Activated T-cell treated with anti-CD3 and anti-CD28 coated beads, Interleukin-2, amount 50 U/mL, for 72 hours (primary cell): Measurements from ENCODE around the gene SPATA24. TPM values are rescaled to one million over a fixed set of nuclear protein-coding genes. Genes with fewer than 3 reads are reported as not detected.

Experiments used
- ATAC-seq, 2 donors: fragments of 150-1000 bp; cut with Tn5 transposase; replicated peaks in 1 of 2; 2 replicates each; pipeline ENCODE4 v1.10.0; 2021; ENCODE audit warnings: moderate library complexity in 2 of 2, mild to moderate bottlenecking in 1 of 2
- DNase-seq, 2 donors: peaks; one replicate each; pipeline ENCODE4 v3.0.0; 2021 to 2022; ENCODE audit warnings: mixed read lengths in 1 of 2
- H3K27ac Mint-ChIP-seq: one replicate; pipeline ENCODE4 v1.8.0; 2022; ENCODE audit warnings: mild to moderate bottlenecking, moderate library complexity, mixed read lengths
- H3K27me3 Mint-ChIP-seq: one replicate; pipeline ENCODE4 v1.8.0; 2022; ENCODE audit warnings: low read depth, mixed read lengths
- H3K36me3 Mint-ChIP-seq, 2 donors: one replicate each; pipeline ENCODE4 v1.8.0; 2022; ENCODE audit warnings: mixed read lengths in 2 of 2, mild to moderate bottlenecking in 1 of 2; ENCODE audit not compliant: insufficient read depth in 2 of 2
- H3K4me1 Mint-ChIP-seq: one replicate; pipeline ENCODE4 v1.8.0; 2022; ENCODE audit warnings: low read depth, mixed read lengths
- H3K4me3 Mint-ChIP-seq, 2 donors: one replicate each; pipeline ENCODE4 v1.8.0; 2022; ENCODE audit warnings: mild to moderate bottlenecking in 2 of 2, mixed read lengths in 2 of 2, moderate library complexity in 2 of 2
- H3K9me3 Mint-ChIP-seq, 2 donors: one replicate each; pipeline ENCODE4 v1.8.0; 2022; ENCODE audit warnings: mixed read lengths in 2 of 2
- total RNA-seq, 2 donors: library from RNA; stranded (reverse); gene quantifications; one replicate each; pipeline ENCODE4 v1.2.3, GENCODE V29; 2022

SPATA24 gene
- total RNA-seq, 2 donors from 2014 or later: 3.3 to 3.5 TPM

DNA sequence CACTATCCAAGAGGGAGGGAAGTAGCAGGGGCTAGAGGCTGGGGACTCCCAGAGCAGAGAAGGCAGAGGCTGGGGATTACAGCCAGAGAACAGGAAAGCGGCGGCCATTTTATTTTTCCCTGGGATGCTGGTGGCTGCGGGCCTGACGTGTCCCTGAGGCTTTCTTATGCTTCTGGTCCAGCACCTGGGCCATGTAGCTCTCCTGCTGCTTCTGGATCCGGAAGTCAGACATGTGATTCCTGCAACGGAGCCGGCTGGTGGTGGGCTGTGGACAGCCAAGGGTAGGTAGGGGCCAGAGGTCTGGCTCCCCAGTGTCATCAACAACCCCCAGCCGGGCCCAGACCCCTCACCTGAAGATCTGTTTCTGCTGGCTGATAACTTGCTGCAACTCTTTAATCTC, 7.2 kb downstream of the SPATA24 start:
- Mint-ChIP-seq H3K27me3 (no peaks in the 10 kb centered on the region), H3K9me3 (no peaks in the 10 kb centered on the region), H3K27ac (no peak overlapping the region), H3K36me3 (peaks cover 5 to 6% of the 10 kb centered on the region in 2 donors), H3K4me1 (peaks cover 53% of the 10 kb centered on the region), H3K4me3 (peak overlapping the region in 1 of 2 donors; percentile 75)
- DNase-seq: no peak
- no peak for ATAC-seq

DNA sequence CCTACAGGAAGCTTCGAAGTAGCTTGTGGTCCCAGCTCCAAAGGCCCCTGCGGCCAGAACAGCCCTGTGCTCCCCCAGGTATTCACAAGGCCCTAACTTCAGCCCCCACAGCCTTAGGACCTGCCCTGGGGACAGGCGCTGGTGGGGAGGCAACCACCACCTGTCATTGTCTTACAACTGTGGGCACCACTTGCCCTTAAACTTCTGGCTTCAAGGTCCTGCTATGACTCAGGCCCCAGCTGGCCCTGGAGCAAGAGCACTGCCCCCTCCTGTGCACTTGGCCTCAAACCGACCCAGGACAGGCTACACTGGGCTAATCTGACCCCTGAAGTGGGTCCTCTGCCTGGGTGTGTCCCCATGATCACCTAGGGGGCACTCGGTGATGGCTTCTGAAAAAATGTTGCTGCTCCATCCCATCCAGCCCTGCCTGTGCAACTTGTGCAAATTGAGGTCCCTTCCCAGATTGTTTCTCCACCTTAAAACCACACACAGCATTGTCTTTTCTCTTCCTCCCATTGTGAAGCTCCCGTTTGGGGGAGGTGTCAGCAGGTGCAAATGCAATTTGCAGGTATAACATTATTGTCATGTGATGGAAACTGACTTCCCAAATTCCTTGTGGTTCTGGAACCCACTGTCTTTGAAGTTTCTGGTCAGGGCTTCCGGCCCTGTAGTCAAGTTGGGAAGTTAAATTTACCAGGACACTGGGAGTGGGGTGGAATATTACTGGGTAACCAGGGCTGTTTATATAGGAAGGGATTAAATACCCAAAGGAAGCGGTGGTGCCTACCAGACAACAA, 7.8 kb downstream of the SPATA24 start:
- Mint-ChIP-seq H3K27ac (no peak overlapping the region), H3K9me3 (no peaks in the 10 kb centered on the region), H3K27me3 (no peaks in the 10 kb centered on the region), H3K4me3 (peak overlapping the region; percentile 75 to 78), H3K4me1 (peaks cover 60% of the 10 kb centered on the region), H3K36me3 (peaks cover 5 to 8% of the 10 kb centered on the region in 2 donors)
- ATAC-seq (no peak), DNase-seq (no peak)

DNA sequence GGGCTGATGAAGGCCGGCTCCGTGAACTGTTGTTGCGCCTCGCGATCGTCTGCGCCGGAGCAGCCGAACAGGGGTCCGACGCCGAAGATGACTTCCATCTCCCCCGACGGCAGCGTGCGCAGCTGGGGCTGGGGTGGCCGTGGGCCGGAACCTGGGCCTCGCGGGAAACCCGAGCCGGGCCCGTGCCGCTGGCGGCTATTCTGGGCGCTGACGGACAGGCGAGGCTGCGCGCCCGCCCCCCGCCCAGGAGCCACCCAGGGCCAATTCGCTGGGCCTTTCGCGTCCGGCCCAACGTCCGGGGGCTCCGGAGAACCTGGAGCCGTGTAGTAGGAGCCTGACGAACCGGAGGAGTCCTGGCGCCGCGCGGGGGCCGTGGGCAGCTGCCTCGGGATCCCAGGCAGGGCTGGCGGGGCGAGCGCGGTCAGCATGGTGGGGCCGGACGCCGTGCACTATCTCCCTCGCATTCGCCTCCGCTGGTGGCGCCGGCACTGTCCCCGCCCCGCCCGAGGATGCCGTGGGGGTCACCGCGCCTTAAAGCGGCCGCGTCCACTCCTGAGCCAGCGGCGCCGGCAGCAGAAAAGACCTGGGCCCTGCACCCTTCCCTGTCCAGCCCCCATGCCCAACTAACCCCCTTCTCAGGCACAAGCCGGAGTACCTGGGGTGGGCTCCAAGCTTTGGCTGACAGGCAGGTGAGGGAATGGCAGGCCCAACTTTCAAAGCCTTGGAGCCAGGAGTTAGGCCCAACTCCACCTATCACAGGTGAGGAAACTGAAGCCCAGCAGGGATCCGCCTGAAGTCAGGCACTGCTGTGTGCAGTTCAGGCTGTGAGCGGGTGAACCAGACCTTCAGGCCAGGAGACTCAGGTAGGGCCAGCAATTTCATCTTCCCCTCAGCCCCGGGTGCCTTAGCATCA, 9.0 kb downstream of the SPATA24 start, which contains the start of gene PROB1:
Gene PROB1 (minus strand): TSS at position 451 of the 913 bp plus-strand sequence. CDS start 23 bp downstream, at position 428.
- H3K27me3 Mint-ChIP-seq: no peaks in the 10 kb centered on the region
- H3K4me1 Mint-ChIP-seq: peaks cover 68% of the 10 kb centered on the region
- no peak for ATAC-seq
- H3K27ac Mint-ChIP-seq: no peak within 1 kb of the TSS
- H3K36me3 Mint-ChIP-seq: peaks cover 5 to 8% of the 10 kb centered on the region in 2 donors
- H3K9me3 Mint-ChIP-seq: no peaks in the 10 kb centered on the region
- DNase-seq: no peak
- H3K4me3 Mint-ChIP-seq: peak within 1 kb of the TSS; percentile 97 to 98

- no peaks in the 10 kb centered on the region for H3K27me3 Mint-ChIP-seq
- ATAC-seq (peak; percentile 5 to 14), DNase-seq (peak; percentile 79 to 84)
- H3K9me3 Mint-ChIP-seq: no peaks in the 10 kb centered on the region
- no peak overlapping the region for H3K27ac Mint-ChIP-seq
- peaks cover 5 to 8% of the 10 kb centered on the region in 2 donors for H3K36me3 Mint-ChIP-seq
- H3K4me3 Mint-ChIP-seq: peak overlapping the region; percentile 97 to 98
- peaks cover 68% of the 10 kb centered on the region for H3K4me1 Mint-ChIP-seq
These were observed 9.7 kb downstream of the SPATA24 start for GRCh38 chr5:139394123-139394653.

- no peaks in the 10 kb centered on the region for H3K9me3 Mint-ChIP-seq
- ATAC-seq (no peak), DNase-seq (peak in 1 of 2 donors; percentile 26)
- H3K36me3 Mint-ChIP-seq: peaks cover 5 to 8% of the 10 kb centered on the region in 2 donors
- peaks cover 67% of the 10 kb centered on the region for H3K4me1 Mint-ChIP-seq
- no peaks in the 10 kb centered on the region for H3K27me3 Mint-ChIP-seq
- peak overlapping the region; percentile 97 to 98 for H3K4me3 Mint-ChIP-seq
- H3K27ac Mint-ChIP-seq: peak overlapping the region; percentile 94
These were observed 10.3 kb downstream of the SPATA24 start for GRCh38 chr5:139393497-139394122.

GRCh38 chr5:139392678-139393496, 11.0 kb downstream of the SPATA24 start:
- ATAC-seq (peak; percentile 76 to 78), DNase-seq (peak; percentile 94)
- no peaks in the 10 kb centered on the region for H3K27me3 Mint-ChIP-seq
- peaks cover 74% of the 10 kb centered on the region for H3K4me1 Mint-ChIP-seq
- H3K36me3 Mint-ChIP-seq: peaks cover 5 to 8% of the 10 kb centered on the region in 2 donors
- H3K27ac Mint-ChIP-seq: peak overlapping the region; percentile 94
- peak overlapping the region; percentile 97 to 98 for H3K4me3 Mint-ChIP-seq
- no peaks in the 10 kb centered on the region for H3K9me3 Mint-ChIP-seq

- no peak for DNase-seq
- H3K4me3 Mint-ChIP-seq: peak overlapping the region; percentile 98 to 100
- peaks cover 5 to 8% of the 10 kb centered on the region in 2 donors for H3K36me3 Mint-ChIP-seq
- no peaks in the 10 kb centered on the region for H3K9me3 Mint-ChIP-seq
- H3K4me1 Mint-ChIP-seq: peaks cover 74% of the 10 kb centered on the region
- H3K27me3 Mint-ChIP-seq: no peaks in the 10 kb centered on the region
- ATAC-seq: peak; percentile 40 to 42
- H3K27ac Mint-ChIP-seq: peak overlapping the region; percentile 94
These were observed 11.6 kb downstream of the SPATA24 start for GRCh38 chr5:139392324-139392677.

GRCh38 chr5:139391570-139392323, 12.1 kb downstream of the SPATA24 start:
- Mint-ChIP-seq H3K27me3 (no peaks in the 10 kb centered on the region), H3K9me3 (no peaks in the 10 kb centered on the region), H3K4me1 (peaks cover 74% of the 10 kb centered on the region), H3K27ac (peak overlapping the region; percentile 99), H3K36me3 (peaks cover 4 to 5% of the 10 kb centered on the region in 2 donors), H3K4me3 (peak overlapping the region; percentile 98 to 100)
- peak in 1 of 2 donors; percentile 7 for ATAC-seq
- peak; percentile 49 to 57 for DNase-seq

DNA sequence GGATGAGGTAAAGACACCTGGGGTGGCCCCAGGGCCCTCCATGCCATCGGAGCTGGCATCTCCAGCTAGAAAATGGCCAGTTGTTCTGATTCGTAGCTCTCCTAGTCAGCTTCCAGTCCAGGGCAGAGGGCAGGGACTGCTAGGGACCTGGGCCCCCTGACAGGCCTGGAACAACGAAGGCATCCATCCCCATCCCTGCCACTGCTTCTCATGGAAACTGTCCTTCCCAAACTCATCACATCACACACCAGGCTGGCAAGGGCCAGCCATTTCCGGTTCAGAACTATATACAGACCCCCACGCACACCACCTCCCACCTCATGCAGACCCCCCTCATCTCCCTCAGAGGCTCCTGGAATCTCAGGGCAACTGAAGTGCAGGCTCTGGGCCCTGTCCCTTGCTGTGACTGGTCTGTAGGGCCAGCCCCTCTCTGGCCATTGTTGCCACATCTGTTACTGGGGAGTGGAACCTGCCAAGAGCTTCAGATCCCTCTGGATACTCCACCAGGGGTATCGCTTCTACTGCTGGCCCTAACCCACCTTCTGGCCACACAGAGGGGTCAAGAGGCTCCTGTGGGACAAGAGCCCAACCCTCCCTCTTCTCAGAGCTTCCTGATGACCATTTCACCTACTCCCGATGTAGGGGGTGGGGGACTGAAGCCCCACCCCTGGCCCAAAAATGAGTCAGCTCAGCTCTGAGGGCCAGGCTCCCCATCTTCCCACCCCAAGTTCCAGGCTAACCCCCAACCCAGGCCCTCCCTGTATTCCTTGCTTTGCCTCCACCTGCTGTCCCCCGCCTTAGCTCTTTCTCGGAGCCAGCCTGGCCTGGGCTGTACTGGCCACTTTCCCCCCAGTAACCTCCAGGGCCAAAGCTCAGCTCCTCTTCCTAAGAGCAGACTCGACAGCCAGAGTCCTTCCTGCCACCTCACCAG, 13.0 kb downstream of the SPATA24 start:
- ATAC-seq (no peak), DNase-seq (no peak)
- Mint-ChIP-seq H3K4me3 (peak overlapping the region; percentile 98 to 100), H3K4me1 (peaks cover 74% of the 10 kb centered on the region), H3K27me3 (no peaks in the 10 kb centered on the region), H3K9me3 (no peaks in the 10 kb centered on the region), H3K27ac (peak overlapping the region; percentile 99), H3K36me3 (peaks cover 4 to 5% of the 10 kb centered on the region in 2 donors)

DNA sequence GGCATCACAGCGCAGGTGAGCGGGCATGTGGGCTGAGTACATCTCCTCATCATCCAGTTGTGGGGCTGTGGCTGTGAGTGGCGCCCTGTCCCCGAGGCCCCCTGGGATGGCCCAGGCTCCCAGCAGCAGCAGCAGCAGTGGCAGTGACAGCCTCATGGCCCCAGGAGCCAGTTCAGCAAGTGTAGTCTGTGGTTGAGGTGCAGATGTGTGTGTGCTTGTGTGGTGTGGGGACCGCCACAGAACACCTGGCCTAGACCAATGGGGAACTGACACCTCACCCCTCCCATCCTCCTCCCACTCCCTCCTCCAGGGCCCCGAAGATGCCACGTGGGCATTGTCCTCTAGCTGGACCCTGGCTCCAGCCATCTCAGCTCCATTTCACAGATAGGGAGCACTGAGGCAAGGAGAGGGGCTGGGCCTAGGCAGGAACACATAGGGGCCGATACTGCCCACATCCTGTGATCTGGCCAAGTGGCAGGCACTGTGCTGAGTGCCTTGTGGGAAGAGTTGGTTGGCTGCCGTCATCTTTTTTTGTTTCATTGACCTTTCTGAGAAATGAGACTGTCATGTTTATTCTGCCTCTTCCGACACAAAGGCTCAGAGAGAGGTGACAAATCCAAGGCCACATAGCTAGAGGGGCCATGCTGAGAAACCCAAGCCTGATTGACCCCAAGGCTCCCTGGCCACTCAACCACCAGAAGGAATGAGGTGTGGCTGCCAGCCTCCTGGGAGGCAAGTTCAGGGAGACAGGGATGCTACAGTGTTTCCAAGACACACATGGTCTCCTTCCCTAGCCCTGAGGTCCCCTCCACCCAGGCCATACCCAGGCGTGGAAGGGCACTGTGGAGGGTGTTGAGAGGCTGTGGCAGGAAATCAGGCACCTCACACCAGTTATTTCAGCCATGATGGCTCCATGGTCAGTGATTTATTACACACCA, 13.9 kb downstream of the SPATA24 start, which contains the start of gene MZB1:
Gene MZB1 (minus strand): TSS at position 213 of the 938 bp plus-strand sequence. CDS start 57 bp downstream, at position 156.
- Mint-ChIP-seq H3K4me3 (peak within 1 kb of the TSS; percentile 98 to 100), H3K27me3 (no peaks in the 10 kb centered on the region), H3K4me1 (peaks cover 74% of the 10 kb centered on the region), H3K27ac (peak within 1 kb of the TSS; percentile 99), H3K36me3 (peaks cover 2 to 5% of the 10 kb centered on the region in 2 donors), H3K9me3 (no peaks in the 10 kb centered on the region)
- DNase-seq (peak; percentile 79 to 84), ATAC-seq (peak; percentile 65 to 67)
